GM23338 (cell line): Measurements from ENCODE around the gene SPACA4. TPM values are rescaled to one million over a fixed set of nuclear protein-coding genes. Genes with fewer than 3 reads are reported as not detected.

Source experiments
- ATAC-seq: fragments of 200-7000 bp; cut with Tn5 transposase; 3 replicates; pipeline ENCODE4 v1.9.1; 2020
- DNase-seq: peaks from one replicate; pipeline ENCODE4 v3.0.0-alpha.2; 2015; ENCODE audit warnings: low spot score
- H2AFZ ChIP-seq: fragments of 200-600 bp; sonication (generic); 2 replicates; pipeline ENCODE4 v1.8.0; 2016; ENCODE audit warnings: antibody characterized with exemption, mild to moderate bottlenecking, moderate library complexity
- H3F3A ChIP-seq: fragments of 200-600 bp; sonication (generic); replicated peaks from 2 replicates; pipeline ENCODE4 v1.8.0; 2017; ENCODE audit warnings: antibody characterized with exemption, mixed run types, low read depth
- H3K27ac ChIP-seq: fragments of 200-600 bp; sonication (generic); 2 replicates; pipeline ENCODE4 v1.6.1; 2016; ENCODE audit warnings: low read depth
- H3K27me3 ChIP-seq: fragments of 200-600 bp; sonication (generic); 2 replicates; pipeline ENCODE4 v1.8.0; 2016; ENCODE audit warnings: mild to moderate bottlenecking, mixed run types, moderate library complexity; ENCODE audit not compliant: insufficient read depth
- H3K36me3 ChIP-seq: fragments of 200-600 bp; sonication (generic); 2 replicates; pipeline ENCODE4 v1.8.0; 2016; ENCODE audit warnings: mild to moderate bottlenecking; ENCODE audit not compliant: insufficient read depth
- H3K4me1 ChIP-seq: fragments of 200-600 bp; sonication (generic); 2 replicates; pipeline ENCODE4 v1.8.0; 2016; ENCODE audit warnings: mild to moderate bottlenecking, moderate library complexity; ENCODE audit not compliant: insufficient read depth
- H3K4me2 ChIP-seq: fragments of 200-600 bp; sonication (generic); 2 replicates; pipeline ENCODE4 v1.7.1; 2017; ENCODE audit warnings: mixed run types
- H3K4me3 ChIP-seq: fragments of 200-600 bp; sonication (generic); 2 replicates; pipeline ENCODE4 v1.6.1; 2016; ENCODE audit warnings: mixed run types
- H3K79me2 ChIP-seq: fragments of 200-600 bp; sonication (generic); replicated peaks from 2 replicates; pipeline ENCODE4 v1.8.0; 2017; ENCODE audit warnings: mild to moderate bottlenecking; ENCODE audit not compliant: insufficient read depth
- H3K9me2 ChIP-seq: fragments of 200-600 bp; sonication (generic); 2 replicates; pipeline ENCODE4 v1.8.0; 2017; ENCODE audit not compliant: insufficient read depth
- H4K20me1 ChIP-seq: fragments of 200-600 bp; sonication (generic); replicated peaks from 2 replicates; pipeline ENCODE4 v1.8.0; 2017; ENCODE audit warnings: mild to moderate bottlenecking; ENCODE audit not compliant: insufficient read depth
- H3K27ac Mint-ChIP-seq: 2 replicates; pipeline ENCODE4 v1.8.0; 2020; ENCODE audit warnings: inconsistent platforms, mild to moderate bottlenecking, moderate library complexity, mixed read lengths
- H3K27me3 Mint-ChIP-seq: 3 replicates; pipeline ENCODE4 v1.8.0; 2022; ENCODE audit warnings: low read depth, mild to moderate bottlenecking, moderate library complexity, mixed read lengths, inconsistent platforms; ENCODE audit not compliant: insufficient read depth, poor library complexity
- H3K36me3 Mint-ChIP-seq: 3 replicates; pipeline ENCODE4 v1.8.0; 2021; ENCODE audit warnings: low read depth, mild to moderate bottlenecking, inconsistent platforms, moderate library complexity, mixed read lengths
- H3K4me1 Mint-ChIP-seq: 3 replicates; pipeline ENCODE4 v1.8.0; 2020; ENCODE audit warnings: mild to moderate bottlenecking, inconsistent platforms, mixed read lengths
- H3K4me3 Mint-ChIP-seq: 3 replicates; pipeline ENCODE4 v1.8.0; 2021; ENCODE audit warnings: moderate library complexity, mild to moderate bottlenecking, inconsistent platforms, mixed read lengths
- H3K9me3 Mint-ChIP-seq: 3 replicates; pipeline ENCODE4 v1.8.0; 2020; ENCODE audit warnings: moderate library complexity, mild to moderate bottlenecking, inconsistent platforms, mixed read lengths
- CREB1 ChIP-seq: fragments of 250-450 bp; sonication (Bioruptor Pico); IDR thresholded peaks from 2 replicates; pipeline ENCODE4 v1.5.0; 2020; ENCODE audit warnings: low read depth, mild to moderate bottlenecking, moderate library complexity
- CTCF ChIP-seq, 2 experiments: fragments of 200-600 bp in 1 of 2; sonication (generic) in 1 of 2; conservative IDR thresholded peaks; 2 replicates each; pipeline versions ENCODE4 v1.5.1 to v1.6.1; 2016 to 2017; ENCODE audit warnings: antibody characterized with exemption in 2 of 2, low read depth in 2 of 2, mild to moderate bottlenecking in 2 of 2, moderate library complexity in 1 of 2
- EZH2 ChIP-seq: fragments of 200-600 bp; sonication (generic); IDR thresholded peaks from one replicate; pipeline ENCODE4 v1.8.0; 2017; ENCODE audit warnings: antibody characterized with exemption, mild to moderate bottlenecking, low read depth; ENCODE audit not compliant: unreplicated experiment
- EZH2phosphoT487 ChIP-seq: fragments of 200-600 bp; sonication (generic); IDR thresholded peaks from one replicate; pipeline ENCODE4 v1.8.1; 2018; ENCODE audit warnings: antibody characterized with exemption; ENCODE audit not compliant: unreplicated experiment
- JUNB ChIP-seq: IDR thresholded peaks from one replicate; pipeline ENCODE4 v1.6.1; 2016; ENCODE audit warnings: antibody characterized with exemption; ENCODE audit not compliant: unreplicated experiment
- NANOG ChIP-seq: IDR thresholded peaks from 2 replicates; pipeline ENCODE4 v1.6.1; 2016; ENCODE audit warnings: antibody characterized with exemption, borderline replicate concordance
- POLR2AphosphoS5 ChIP-seq: IDR thresholded peaks from 2 replicates; pipeline ENCODE4 v1.6.1; 2016; ENCODE audit warnings: antibody characterized with exemption, low read depth
- REST ChIP-seq: IDR thresholded peaks from one replicate; pipeline ENCODE4 v1.6.1; 2018; ENCODE audit warnings: antibody characterized with exemption; ENCODE audit not compliant: unreplicated experiment
- STAT1 ChIP-seq: IDR thresholded peaks from one replicate; pipeline ENCODE4 v1.6.1; 2016; ENCODE audit warnings: antibody characterized with exemption; ENCODE audit not compliant: unreplicated experiment
- ZNF114 ChIP-seq: fragments of 250-450 bp; sonication (Bioruptor Pico); IDR thresholded peaks from 2 replicates; pipeline ENCODE4 v1.5.0; 2020; ENCODE audit warnings: mild to moderate bottlenecking, moderate library complexity
- ZNF331 ChIP-seq: fragments of 250-450 bp; sonication (Bioruptor Pico); IDR thresholded peaks from 2 replicates; pipeline ENCODE4 v1.5.0; 2020; ENCODE audit warnings: low read depth, mild to moderate bottlenecking, moderate library complexity
- ZNF462 ChIP-seq: fragments of 250-450 bp; sonication (Bioruptor Pico); IDR thresholded peaks from 2 replicates; pipeline ENCODE4 v1.5.0; 2020; ENCODE audit warnings: mild to moderate bottlenecking, moderate library complexity
- polyA plus RNA-seq: library from polyadenylated mRNA; unstranded; fragments of >200 nt; fragmentation: Nextera tagmentation; extraction: Ambion mirVana; gene quantifications from 2 replicates; pipeline ENCODE4 v1.2.1, GENCODE V29; 2016
- total RNA-seq: library from RNA; depleted of rRNA; stranded (reverse); fragments of >200 nt; shearing (Covaris generic); gene quantifications from 2 replicates; pipeline ENCODE4 v1.2.3, GENCODE V29; 2014
- TF ChIP-seq, protein P1 (sequence below): IDR thresholded peaks from 2 replicates; pipeline ENCODE4 v1.6.1; 2016; ENCODE audit warnings: antibody characterized with exemption

The SPACA4 gene
- total and polyA plus RNA-seq, 2 experiments from 2014 or later: not detected

DNA sequence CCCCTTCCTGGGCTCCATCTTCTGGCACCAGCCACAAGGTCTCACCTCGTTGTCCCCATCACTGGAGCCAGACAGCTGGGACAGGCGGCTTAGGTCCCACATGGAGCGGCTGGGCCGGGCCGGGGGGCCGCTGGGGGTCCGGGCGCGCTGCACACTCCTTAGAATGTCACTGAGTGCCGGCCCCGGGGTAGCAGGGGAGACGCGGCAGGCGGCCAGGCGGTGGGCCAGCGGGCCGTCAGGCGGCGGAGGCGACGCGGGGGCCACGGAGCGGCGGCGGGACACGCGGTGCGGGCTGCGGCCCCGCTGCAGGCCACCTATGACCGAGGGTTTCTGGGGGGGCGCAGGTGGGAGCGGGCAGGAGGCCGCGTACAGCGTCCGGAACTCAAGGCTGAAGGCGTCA is 3.1 kb upstream of the SPACA4 start:
- no peak overlapping the region for H3K27ac ChIP-seq
- no peak for DNase-seq
- no peak overlapping the region for H3K4me3 ChIP-seq
- H3K9me3 Mint-ChIP-seq: no peaks in the 10 kb centered on the region
- H4K20me1 ChIP-seq: no peaks in the 10 kb centered on the region
- H3K36me3 ChIP-seq: no peaks in the 10 kb centered on the region
- H3K4me1 Mint-ChIP-seq: peaks cover 6% of the 10 kb centered on the region; the same call in 2 of the 3 replicates
- H3F3A ChIP-seq: no peaks in the 10 kb centered on the region
- no peak overlapping the region for H3K27ac Mint-ChIP-seq
- TF ChIP-seq ZNF462 (CRISPR knock-in tag) (no peak), STAT1 (no peak), CTCF (conservative IDR thresholded peaks at IDR 0.05; ENCODE audit: low read depth in 2 of 2) (no peak), EZH2phosphoT487 (no peak), REST (no peak), JUNB (no peak), POLR2AphosphoS5 (no peak), ZNF331 (CRISPR knock-in tag) (no peak), EZH2 (no peak), ZNF114 (CRISPR knock-in tag) (no peak), CREB1 (no peak), NANOG (no peak)
- TF ChIP-seq, protein P1, sequence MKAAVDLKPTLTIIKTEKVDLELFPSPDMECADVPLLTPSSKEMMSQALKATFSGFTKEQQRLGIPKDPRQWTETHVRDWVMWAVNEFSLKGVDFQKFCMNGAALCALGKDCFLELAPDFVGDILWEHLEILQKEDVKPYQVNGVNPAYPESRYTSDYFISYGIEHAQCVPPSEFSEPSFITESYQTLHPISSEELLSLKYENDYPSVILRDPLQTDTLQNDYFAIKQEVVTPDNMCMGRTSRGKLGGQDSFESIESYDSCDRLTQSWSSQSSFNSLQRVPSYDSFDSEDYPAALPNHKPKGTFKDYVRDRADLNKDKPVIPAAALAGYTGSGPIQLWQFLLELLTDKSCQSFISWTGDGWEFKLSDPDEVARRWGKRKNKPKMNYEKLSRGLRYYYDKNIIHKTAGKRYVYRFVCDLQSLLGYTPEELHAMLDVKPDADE: no peak
- no peaks in the 10 kb centered on the region for H3K9me2 ChIP-seq
- no peak overlapping the region for H3K4me2 ChIP-seq
- H3K27me3 ChIP-seq: no peaks in the 10 kb centered on the region
- no peak for ATAC-seq
- no peaks in the 10 kb centered on the region for H3K79me2 ChIP-seq
- H3K36me3 Mint-ChIP-seq: no peaks in the 10 kb centered on the region; the same call in 2 of the 3 replicates
- H3K27me3 Mint-ChIP-seq: peaks cover 10% of the 10 kb centered on the region
- H3K4me3 Mint-ChIP-seq: no peak overlapping the region
- H3K4me1 ChIP-seq: no peaks in the 10 kb centered on the region
- no peak overlapping the region for H2AFZ ChIP-seq
